Keratinocyte (primary cell): ENCODE measurements around the gene MCUB.

Experiments
- EZH2 ChIP-seq: IDR thresholded peaks from one replicate; pipeline ENCODE4 v1.6.1; 2012; ENCODE audit warnings: inconsistent platforms, mild to moderate bottlenecking, low read length, moderate library complexity
- TF ChIP-seq, protein P1 (sequence below), 3 experiments: IDR thresholded peaks in 1 of 3; conservative IDR thresholded peaks in 1 of 3; optimal IDR thresholded peaks in 1 of 3; 2 replicates in 2 of 3; 3 replicates in 1 of 3; pipeline versions ENCODE3 to v1.5.1; 2011; ENCODE audit warnings: low read length in 3 of 3, mild to moderate bottlenecking in 3 of 3, moderate library complexity in 2 of 3, control low read depth in 1 of 3, inconsistent platforms in 1 of 3; ENCODE audit not compliant: insufficient read depth in 2 of 3; ENCODE audit errors: extremely low read depth in 1 of 3

DNA sequence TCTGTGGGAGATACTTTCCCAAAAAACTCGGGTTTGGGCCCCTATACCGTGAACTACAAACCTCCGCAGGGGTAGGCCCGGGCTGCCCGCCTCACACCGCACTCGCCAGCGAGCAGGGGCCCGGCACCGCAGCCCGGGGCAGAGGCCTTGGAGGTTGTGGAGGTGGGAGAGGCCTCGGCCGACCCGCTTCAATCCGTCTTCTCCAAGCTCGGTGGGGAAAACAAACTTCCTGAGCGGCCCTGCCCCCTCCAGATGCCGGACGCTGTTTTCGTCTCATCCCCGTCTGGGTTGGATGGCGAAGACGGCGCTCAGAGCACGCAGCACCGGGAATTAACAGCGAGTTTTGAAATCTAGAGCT, 442 bp upstream of the MCUB start:
- TF ChIP-seq, protein P1, sequence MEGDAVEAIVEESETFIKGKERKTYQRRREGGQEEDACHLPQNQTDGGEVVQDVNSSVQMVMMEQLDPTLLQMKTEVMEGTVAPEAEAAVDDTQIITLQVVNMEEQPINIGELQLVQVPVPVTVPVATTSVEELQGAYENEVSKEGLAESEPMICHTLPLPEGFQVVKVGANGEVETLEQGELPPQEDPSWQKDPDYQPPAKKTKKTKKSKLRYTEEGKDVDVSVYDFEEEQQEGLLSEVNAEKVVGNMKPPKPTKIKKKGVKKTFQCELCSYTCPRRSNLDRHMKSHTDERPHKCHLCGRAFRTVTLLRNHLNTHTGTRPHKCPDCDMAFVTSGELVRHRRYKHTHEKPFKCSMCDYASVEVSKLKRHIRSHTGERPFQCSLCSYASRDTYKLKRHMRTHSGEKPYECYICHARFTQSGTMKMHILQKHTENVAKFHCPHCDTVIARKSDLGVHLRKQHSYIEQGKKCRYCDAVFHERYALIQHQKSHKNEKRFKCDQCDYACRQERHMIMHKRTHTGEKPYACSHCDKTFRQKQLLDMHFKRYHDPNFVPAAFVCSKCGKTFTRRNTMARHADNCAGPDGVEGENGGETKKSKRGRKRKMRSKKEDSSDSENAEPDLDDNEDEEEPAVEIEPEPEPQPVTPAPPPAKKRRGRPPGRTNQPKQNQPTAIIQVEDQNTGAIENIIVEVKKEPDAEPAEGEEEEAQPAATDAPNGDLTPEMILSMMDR (optimal IDR thresholded peaks at IDR 0.05 in 1 of 3, IDR thresholded peaks at IDR 0.05 in 1 of 3, conservative IDR thresholded peaks at IDR 0.05 in 1 of 3; ENCODE audit: extremely low read depth in 1 of 3, insufficient read depth in 2 of 3, low read length in 3 of 3): no peak
- TF ChIP-seq EZH2: no peak
